HCT116 (cell line): ENCODE results near the gene RGS11. TPM values are rescaled to one million over a fixed set of nuclear protein-coding genes. Genes with fewer than 3 reads are reported as not detected.
A peak's percentile ranks its signal among the peaks of the same experiment; 100 is the strongest.

Experiments
- ATAC-seq: fragments of 200-7000 bp; cut with Tn5 transposase; 2 replicates; pipeline ENCODE4 v1.9.1; 2020; ENCODE audit warnings: mild to moderate bottlenecking, moderate library complexity
- BruUV-seq: library from RNA; stranded (reverse); fragments of 400-500 nt; replicated peaks from 2 replicates; lab custom pipeline; 2021; lab: Mats Ljungman, UMichigan
- CTCF ChIA-PET: fragments of 300-600 bp; sonication (Branson Sonifier 250); formaldehyde crosslinking; loops from one replicate; lab custom pipeline; 2021; ENCODE audit warnings: antibody characterized with exemption; lab: Charles Lee
- POLR2A ChIA-PET: fragments of 300-600, 350-600 bp; sonication (Branson Sonifier 250); formaldehyde crosslinking; loops from one replicate; lab custom pipeline; 2021; ENCODE audit warnings: antibody characterized with exemption; lab: Charles Lee
- RAD21 ChIA-PET, 2 experiments: fragments of 300-600 bp; sonication (Branson Sonifier 250); formaldehyde crosslinking; loops; one replicate each; lab custom pipeline; 2023; ENCODE audit warnings: low total read pairs in 2 of 2; ENCODE audit not compliant: uncharacterized antibody in 2 of 2, unreplicated experiment in 2 of 2, low non-redundant PET in 1 of 2; lab: Charles Lee
- DNase-seq: peaks from one replicate; pipeline ENCODE4 v3.0.0-alpha.2; 2010; ENCODE audit warnings: low read depth, low spot score
- H2AFZ ChIP-seq: fragments of 200-600 bp; shearing (Covaris generic), sonication (generic); 2 replicates; pipeline ENCODE4 v1.6.1; 2017; ENCODE audit warnings: low read depth, mixed run types, mixed read lengths, antibody characterized with exemption, low read length; ENCODE audit not compliant: poor library complexity, severe bottlenecking
- H3K27ac ChIP-seq: 2 replicates; pipeline ENCODE4 v1.5.1; 2012; ENCODE audit warnings: low read depth, low read length
- H3K27me3 ChIP-seq: fragments of 200-600 bp; sonication (generic); 2 replicates; pipeline ENCODE4 v1.6.1; 2016; ENCODE audit warnings: mixed run types, low read length, mixed read lengths; ENCODE audit not compliant: insufficient read depth
- H3K36me3 ChIP-seq, 2 experiments: fragments of 200-500 bp in 1 of 2; fragments of 200-600 bp in 1 of 2; sonication (Bioruptor generic) in 1 of 2; sonication (generic) in 1 of 2; 2 replicates each; pipeline versions ENCODE4 v1.5.1 to v1.6.1; 2014 to 2016; ENCODE audit warnings: low read length in 2 of 2, inconsistent platforms in 1 of 2, mixed read lengths in 1 of 2, mixed run types in 1 of 2; ENCODE audit not compliant: insufficient read depth in 2 of 2, control insufficient read depth in 1 of 2
- H3K4me1 ChIP-seq, 2 experiments: fragments of 200-600 bp in 1 of 2; sonication (generic) in 1 of 2; 2 replicates each; pipeline versions ENCODE4 v1.5.1 to v1.6.1; 2012 to 2017; ENCODE audit warnings: low read length in 2 of 2, inconsistent platforms in 1 of 2, mild to moderate bottlenecking in 1 of 2, mixed read lengths in 1 of 2, mixed run types in 1 of 2, moderate library complexity in 1 of 2; ENCODE audit not compliant: insufficient read depth in 2 of 2, control insufficient read depth in 1 of 2
- H3K4me2 ChIP-seq: fragments of 200-600 bp; sonication (generic); 2 replicates; pipeline ENCODE4 v1.6.1; 2017; ENCODE audit warnings: mixed run types, low read length, mixed read lengths
- H3K4me3 ChIP-seq, 2 experiments: fragments of 200-600 bp in 1 of 2; sonication (generic) in 1 of 2; replicated peaks in 1 of 2; 2 replicates each; pipeline ENCODE4 v1.5.1; 2011 to 2016; ENCODE audit warnings: low read length in 2 of 2, control low read depth in 1 of 2, low read depth in 1 of 2, mild to moderate bottlenecking in 1 of 2, mixed read lengths in 1 of 2, mixed run types in 1 of 2
- H3K79me2 ChIP-seq: fragments of 200-600 bp; sonication (generic); 2 replicates; pipeline ENCODE4 v1.6.1; 2017; ENCODE audit warnings: mild to moderate bottlenecking, mixed run types, low read length, moderate library complexity, mixed read lengths; ENCODE audit not compliant: insufficient read depth
- H3K9ac ChIP-seq: fragments of 200-600 bp; sonication (generic); 2 replicates; pipeline ENCODE4 v1.6.1; 2016; ENCODE audit warnings: low read length, mixed read lengths
- H3K9me2 ChIP-seq: fragments of 200-600 bp; sonication (generic), shearing (Covaris generic); 2 replicates; pipeline ENCODE4 v1.6.1; 2017; ENCODE audit warnings: mixed run types, mild to moderate bottlenecking, moderate library complexity; ENCODE audit not compliant: insufficient read depth
- H3K9me3 ChIP-seq, 2 experiments: fragments of 200-500 bp in 1 of 2; fragments of 200-600 bp in 1 of 2; sonication (Bioruptor generic) in 1 of 2; sonication (generic) in 1 of 2; 2 replicates each; pipeline ENCODE4 v1.6.1; 2014 to 2017; ENCODE audit warnings: low read length in 2 of 2, mixed read lengths in 2 of 2, inconsistent platforms in 1 of 2, low read depth in 1 of 2, mild to moderate bottlenecking in 1 of 2, mixed run types in 1 of 2, moderate library complexity in 1 of 2; ENCODE audit not compliant: control insufficient read depth in 1 of 2, insufficient read depth in 1 of 2
- H4K20me1 ChIP-seq: fragments of 200-600 bp; sonication (generic), shearing (Covaris generic); 2 replicates; pipeline ENCODE4 v1.6.1; 2017; ENCODE audit warnings: mixed run types, mild to moderate bottlenecking, moderate library complexity; ENCODE audit not compliant: insufficient read depth
- ATF3 ChIP-seq: IDR thresholded peaks from 2 replicates; pipeline ENCODE4 v1.6.1; 2012
- CEBPB ChIP-seq: IDR thresholded peaks from 2 replicates; pipeline ENCODE4 v1.6.1; 2012; ENCODE audit warnings: low read depth
- CTCF ChIP-seq, 3 experiments: fragments of 200-600 bp in 1 of 3; sonication (generic) in 1 of 3; IDR thresholded peaks in 2 of 3; conservative IDR thresholded peaks in 1 of 3; 2 replicates each; pipeline ENCODE4 v1.5.1; 2012 to 2017; ENCODE audit warnings: low read depth in 2 of 3, low read length in 2 of 3, antibody characterized with exemption in 1 of 3, borderline replicate concordance in 1 of 3, control low read depth in 1 of 3, mild to moderate bottlenecking in 1 of 3, mixed read lengths in 1 of 3, mixed run types in 1 of 3, moderate library complexity in 1 of 3; ENCODE audit not compliant: insufficient read depth in 1 of 3
- EGR1 ChIP-seq: IDR thresholded peaks from 2 replicates; pipeline ENCODE4 v1.6.1; 2012; ENCODE audit warnings: low read depth
- EZH2phosphoT487 ChIP-seq: fragments of 200-600 bp; IDR thresholded peaks from 2 replicates; pipeline ENCODE4 v1.6.1; 2018; ENCODE audit warnings: antibody characterized with exemption, borderline replicate concordance
- FOSL1 ChIP-seq: IDR thresholded peaks from 2 replicates; pipeline ENCODE4 v1.6.1; 2012; ENCODE audit warnings: low read depth
- JUND ChIP-seq: IDR thresholded peaks from 2 replicates; pipeline ENCODE4 v1.6.1; 2012
- POLR2A ChIP-seq: IDR thresholded peaks from 2 replicates; pipeline ENCODE4 v1.7.0; 2011; ENCODE audit warnings: borderline replicate concordance; ENCODE audit not compliant: insufficient read depth, insufficient read length; ENCODE audit errors: extremely low read depth
- POLR2AphosphoS5 ChIP-seq: IDR thresholded peaks from 2 replicates; pipeline ENCODE4 v1.6.1; 2011; ENCODE audit warnings: mild to moderate bottlenecking, low read depth, low read length, moderate library complexity
- RAD21 ChIP-seq: IDR thresholded peaks from 2 replicates; pipeline ENCODE4 v1.6.1; 2012; ENCODE audit warnings: low read depth, mild to moderate bottlenecking
- SP1 ChIP-seq: IDR thresholded peaks from 2 replicates; pipeline ENCODE4 v1.6.1; 2012; ENCODE audit warnings: low read depth
- YY1 ChIP-seq: IDR thresholded peaks from 2 replicates; pipeline ENCODE4 v1.6.1; 2011; ENCODE audit warnings: low read length, low read depth, moderate library complexity, mild to moderate bottlenecking; ENCODE audit not compliant: insufficient replicate concordance; ENCODE audit errors: extremely low read depth
- ZBTB33 ChIP-seq: IDR thresholded peaks from 2 replicates; pipeline ENCODE4 v1.6.1; 2011; ENCODE audit warnings: mild to moderate bottlenecking, low read length, moderate library complexity; ENCODE audit not compliant: insufficient replicate concordance; ENCODE audit errors: extremely low read depth
- ZFX ChIP-seq: fragments of 450-650 bp; IDR thresholded peaks from 2 replicates; pipeline ENCODE4 v1.6.1; 2017
- ZNF274 ChIP-seq: fragments of 200-500 bp; sonication (Bioruptor generic); IDR thresholded peaks from 2 replicates; pipeline ENCODE4 v1.6.1; 2014; ENCODE audit warnings: mild to moderate bottlenecking, low read depth, low read length, inconsistent platforms
- intact Hi-C: fragments of 100-400 bp; cut with micrococcal nuclease; formaldehyde crosslinking; loops from 2 replicates; pipeline ENCODE4 v1.10.0; 2022
- total RNA-seq: library from RNA; stranded (reverse); gene quantifications from one replicate; pipeline ENCODE4 v1.2.1, GENCODE V29; 2021; ENCODE audit not compliant: unreplicated experiment

RGS11 gene
- total RNA-seq, 1 experiment from 2014 or later = not detected

- Histone ChIP-seq H3K27ac (no peak overlapping the region), H2AFZ (no peak overlapping the region), H3K79me2 (no peaks in the 10 kb centered on the region), H3K4me1 (no peaks in the 10 kb centered on the region), H3K4me3 (no peak overlapping the region), H3K9ac (no peak overlapping the region), H3K4me2 (no peak overlapping the region), H3K36me3 (no peaks in the 10 kb centered on the region), H4K20me1 (no peaks in the 10 kb centered on the region), H3K9me3 (no peaks in the 10 kb centered on the region), H3K27me3 (no peaks in the 10 kb centered on the region), H3K9me2 (no peaks in the 10 kb centered on the region)
- DNase-seq (no peak), ATAC-seq (no peak)
- BruUV-seq = no TSS peak
- intact Hi-C loops = no loop called here
- ChIA-PET POLR2A (no interaction called here), CTCF (no interaction called here), RAD21 (no interaction called here)
- no peak for TF ChIP-seq EZH2phosphoT487
Observed at GRCh38 chr16:275041-275641, 603 bp downstream of the RGS11 start.

DNA sequence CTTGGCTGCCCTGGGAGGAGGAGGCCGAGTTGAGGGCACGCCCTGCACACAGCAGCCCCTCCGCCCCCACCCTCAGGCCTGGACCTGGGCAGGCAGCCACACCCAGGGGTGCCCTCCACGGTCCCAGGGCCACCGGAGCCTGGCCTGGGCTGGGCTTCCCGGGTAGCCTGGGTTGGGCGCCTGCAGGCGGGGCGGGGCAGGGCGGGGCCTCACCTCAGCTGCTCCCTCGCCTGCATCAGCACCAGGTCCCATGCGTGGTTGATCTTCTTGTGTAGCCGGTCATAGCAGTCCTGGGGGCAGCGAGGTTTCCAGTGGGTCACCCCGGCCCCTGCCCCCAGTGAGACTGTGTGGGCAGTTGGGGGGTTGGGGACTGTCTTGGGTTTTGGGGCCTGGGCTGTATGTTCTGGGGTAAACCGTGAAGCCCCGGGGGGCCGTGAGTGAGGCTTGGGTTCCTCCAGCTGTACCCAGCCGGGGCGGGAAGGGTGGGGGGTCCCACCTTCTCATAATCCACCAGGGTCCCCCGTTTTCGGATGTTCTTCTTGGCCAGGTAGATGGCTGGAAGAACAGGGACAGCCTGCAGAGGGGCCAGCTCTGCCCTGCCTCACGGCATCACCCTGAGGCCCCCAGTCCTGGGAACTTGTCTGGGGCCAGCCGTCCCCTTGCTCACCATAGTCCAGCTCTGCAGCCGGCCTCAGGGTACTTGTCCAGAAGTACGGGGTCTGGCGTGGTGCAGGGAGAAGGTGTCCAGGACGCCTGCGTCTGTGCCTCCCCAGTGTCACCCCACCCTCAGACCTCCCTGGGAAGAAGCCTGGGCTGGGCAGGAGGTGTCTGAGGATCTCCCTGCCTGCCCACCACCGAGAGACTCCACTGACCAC, 2.0 kb downstream of the RGS11 start:
- no peaks in the 10 kb centered on the region for H3K27me3 ChIP-seq
- H3K9ac ChIP-seq = no peak overlapping the region
- no peak overlapping the region for H3K4me2 ChIP-seq
- CTCF ChIA-PET = no interaction called here
- H4K20me1 ChIP-seq = no peaks in the 10 kb centered on the region
- no peaks in the 10 kb centered on the region for H3K9me2 ChIP-seq
- POLR2A ChIA-PET = no interaction called here
- H3K79me2 ChIP-seq = no peaks in the 10 kb centered on the region
- no peaks in the 10 kb centered on the region for H3K36me3 ChIP-seq
- BruUV-seq = no TSS peak
- H3K27ac ChIP-seq = no peak overlapping the region
- H3K9me3 ChIP-seq = no peaks in the 10 kb centered on the region
- H3K4me1 ChIP-seq = no peaks in the 10 kb centered on the region
- no peak overlapping the region for H3K4me3 ChIP-seq
- no peak overlapping the region for H2AFZ ChIP-seq
- intact Hi-C loops = no loop called here
- RAD21 ChIA-PET = no interaction called here
- no peak for DNase-seq
- peak; percentile 90 for ATAC-seq
- TF ChIP-seq FOSL1 = no peak
- TF ChIP-seq CTCF (IDR thresholded peaks at IDR 0.05 in 2 of 3, conservative IDR thresholded peaks at IDR 0.05 in 1 of 3; ENCODE audit: borderline replicate concordance in 1 of 3, insufficient read depth in 1 of 3, low read depth in 2 of 3, low read length in 2 of 3) = no peak
- TF ChIP-seq POLR2AphosphoS5 = no peak
- TF ChIP-seq CEBPB = no peak
- no peak for TF ChIP-seq RAD21
- TF ChIP-seq SP1 = no peak
- TF ChIP-seq ATF3 = no peak
- TF ChIP-seq ZBTB33 = no peak
- TF ChIP-seq ZFX = no peak
- TF ChIP-seq JUND = no peak
- TF ChIP-seq YY1 = no peak
- no peak for TF ChIP-seq EGR1
- no peak for TF ChIP-seq ZNF274
- no peak for TF ChIP-seq POLR2A
